ENCODE measurements around the gene R3HDM4. TPM values are rescaled to one million over a fixed set of nuclear protein-coding genes. Genes with fewer than 3 reads are reported as not detected.
A peak's percentile ranks its signal among the peaks of the same experiment; 100 is the strongest.
"Not testable (repeated sequence)": the region's sequence is repeated elsewhere in the genome, so short reads cannot be mapped to it uniquely, and the experiment has no call there.

Gene R3HDM4
- total RNA-seq, result 21.9 TPM
- long read RNA-seq, transcript R3HDM4-201 (8 exons, 1,815 nt), result major isoform, 14 of 19 reads
- long read RNA-seq, partial matches to known transcripts, result 0 of 19 reads
- long read RNA-seq, other reads (novel, unspliced or antisense), result 5 of 19 reads

DNA sequence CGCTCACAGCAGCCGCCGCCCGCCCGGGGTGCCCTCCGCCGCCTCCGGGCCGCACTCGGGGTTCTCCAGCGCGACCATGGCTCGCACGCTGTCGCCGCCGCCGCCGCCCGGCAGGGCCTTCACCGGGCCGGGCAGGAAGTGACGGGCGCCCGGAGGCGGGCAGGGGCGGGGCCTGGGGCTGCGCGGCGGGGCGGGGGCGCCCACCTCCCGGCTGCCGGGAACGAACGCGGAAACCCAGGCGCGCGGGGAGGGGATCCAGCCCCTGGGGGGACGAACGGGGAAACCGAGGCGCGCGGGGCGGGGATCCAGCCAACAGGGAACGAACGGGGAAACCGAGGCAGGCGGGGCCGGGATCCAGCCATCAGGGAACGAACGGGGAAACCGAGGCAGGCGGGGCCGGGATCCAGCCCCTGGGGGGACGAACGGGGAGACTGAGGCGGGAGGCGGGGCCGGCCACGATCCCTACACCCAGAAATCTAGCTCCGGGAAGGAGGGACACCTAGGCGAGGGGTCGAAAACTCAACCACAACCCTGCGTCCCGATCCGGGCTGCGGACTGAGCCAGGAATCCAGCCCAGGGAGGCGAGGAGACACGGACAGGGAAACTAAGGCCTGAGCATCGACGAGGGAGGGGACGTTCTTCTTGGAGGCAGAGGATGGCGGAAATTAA is at the start of gene R3HDM4:
Gene R3HDM4 (minus strand): TSS at position 140 of the 669 bp plus-strand sequence. CDS start 62 bp downstream, at position 78.
- intact Hi-C loops (cut with DNase I), result loop anchor here (5.0 kb wide), 1 partner anchor 41 kb away; no protein-coding TSS in a partner anchor
- ATAC-seq (peak; percentile 94), DNase-seq (ENCODE audit: missing footprints) (peak; percentile 92)

- ATAC-seq (no peak), DNase-seq (ENCODE audit: missing footprints) (no peak)
- intact Hi-C loops (cut with DNase I), result no loop called here
These were observed 49.0 kb upstream of the R3HDM4 start for GRCh38 chr19:961866-962620.

DNA sequence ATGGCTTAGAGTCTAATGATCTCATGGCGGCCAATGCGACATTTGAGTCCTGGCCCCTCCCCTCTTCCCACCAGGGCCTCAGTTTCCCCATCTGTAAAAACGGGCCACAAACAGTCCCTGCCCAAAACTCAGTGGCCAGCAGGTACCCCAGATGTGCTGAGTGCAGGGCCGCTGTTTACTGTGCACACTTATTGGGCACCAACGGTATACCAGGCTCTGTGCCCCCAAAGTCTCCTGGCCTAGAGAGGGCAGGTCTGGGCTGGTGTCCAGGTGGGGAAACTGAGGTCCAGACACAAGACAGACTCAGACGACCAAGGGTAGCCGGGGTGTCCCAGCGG is 47.6 kb upstream of the R3HDM4 start:
- DNase-seq (ENCODE audit: missing footprints), result no peak
- intact Hi-C loops (cut with DNase I), result no loop called here
- no peak for ATAC-seq

GRCh38 chr19:960020-960419 is 47.0 kb upstream of the R3HDM4 start:
- intact Hi-C loops (cut with DNase I), result no loop called here
- ATAC-seq, result no peak
- no peak for DNase-seq (ENCODE audit: missing footprints)

GRCh38 chr19:958967-959855 is 46.2 kb upstream of the R3HDM4 start:
- no peak for ATAC-seq
- DNase-seq (ENCODE audit: missing footprints), result no peak
- intact Hi-C loops (cut with DNase I), result no loop called here

DNA sequence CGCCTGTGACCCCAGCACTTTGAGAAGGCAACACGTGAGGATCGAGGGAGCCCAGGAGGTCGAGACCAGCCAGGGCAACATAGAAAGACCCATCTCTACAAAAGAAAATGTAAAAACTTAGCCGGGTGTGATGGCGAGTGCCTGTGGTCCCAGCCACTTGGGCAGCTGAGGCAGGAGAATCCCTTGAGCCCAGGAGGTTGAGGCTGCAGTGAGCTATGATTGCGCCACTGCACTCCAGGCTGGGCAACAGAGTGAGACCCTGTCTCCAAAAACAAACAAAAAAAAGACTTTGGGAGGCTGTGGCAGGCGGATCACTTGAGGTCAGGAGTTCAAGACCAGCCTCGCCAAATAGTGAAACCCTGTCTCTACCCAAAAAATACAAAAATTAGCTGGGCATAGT is 44.6 kb upstream of the R3HDM4 start:
- ATAC-seq; DNase-seq (ENCODE audit: missing footprints); intact Hi-C loops (cut with DNase I): not testable (repeated sequence)

DNA sequence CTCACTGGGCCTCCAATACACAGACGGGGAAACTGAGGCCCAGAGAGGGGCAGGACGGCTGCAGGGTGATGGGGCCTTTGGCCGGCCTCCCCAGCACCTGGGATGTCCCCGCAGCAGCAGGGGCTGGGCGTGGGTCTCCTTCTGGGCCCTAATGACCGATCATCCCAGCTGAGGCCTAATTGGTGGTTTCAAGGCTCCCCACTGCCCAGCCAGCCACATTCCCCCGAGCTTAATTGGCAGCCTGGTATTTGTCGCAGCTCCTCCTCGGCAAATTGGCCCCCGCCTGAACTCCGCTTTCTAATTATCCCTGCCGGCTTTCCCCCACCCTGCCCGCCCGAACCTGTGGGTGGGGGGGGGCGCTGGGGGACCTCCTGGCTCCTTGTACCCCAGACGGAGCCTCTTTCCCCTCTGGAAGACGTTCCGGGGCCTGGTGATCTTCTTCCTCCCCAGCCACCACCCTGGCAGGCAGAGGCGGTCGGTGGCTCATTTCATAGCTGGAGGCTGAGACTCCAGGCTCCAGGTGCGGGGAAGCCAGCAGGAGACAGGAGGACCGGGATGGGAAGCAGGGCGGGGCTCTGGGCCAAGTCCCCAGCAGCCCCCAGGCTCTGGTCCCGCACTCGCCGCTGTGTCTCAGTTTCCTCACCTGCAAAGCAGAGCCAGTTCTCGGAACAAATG is 43.9 kb upstream of the R3HDM4 start:
- no peak for ATAC-seq
- no peak for DNase-seq (ENCODE audit: missing footprints)
- intact Hi-C loops (cut with DNase I), result no loop called here

GRCh38 chr19:955803-956765 is 43.1 kb upstream of the R3HDM4 start:
- intact Hi-C loops (cut with DNase I), result no loop called here
- ATAC-seq (no peak), DNase-seq (ENCODE audit: missing footprints) (no peak)

DNA sequence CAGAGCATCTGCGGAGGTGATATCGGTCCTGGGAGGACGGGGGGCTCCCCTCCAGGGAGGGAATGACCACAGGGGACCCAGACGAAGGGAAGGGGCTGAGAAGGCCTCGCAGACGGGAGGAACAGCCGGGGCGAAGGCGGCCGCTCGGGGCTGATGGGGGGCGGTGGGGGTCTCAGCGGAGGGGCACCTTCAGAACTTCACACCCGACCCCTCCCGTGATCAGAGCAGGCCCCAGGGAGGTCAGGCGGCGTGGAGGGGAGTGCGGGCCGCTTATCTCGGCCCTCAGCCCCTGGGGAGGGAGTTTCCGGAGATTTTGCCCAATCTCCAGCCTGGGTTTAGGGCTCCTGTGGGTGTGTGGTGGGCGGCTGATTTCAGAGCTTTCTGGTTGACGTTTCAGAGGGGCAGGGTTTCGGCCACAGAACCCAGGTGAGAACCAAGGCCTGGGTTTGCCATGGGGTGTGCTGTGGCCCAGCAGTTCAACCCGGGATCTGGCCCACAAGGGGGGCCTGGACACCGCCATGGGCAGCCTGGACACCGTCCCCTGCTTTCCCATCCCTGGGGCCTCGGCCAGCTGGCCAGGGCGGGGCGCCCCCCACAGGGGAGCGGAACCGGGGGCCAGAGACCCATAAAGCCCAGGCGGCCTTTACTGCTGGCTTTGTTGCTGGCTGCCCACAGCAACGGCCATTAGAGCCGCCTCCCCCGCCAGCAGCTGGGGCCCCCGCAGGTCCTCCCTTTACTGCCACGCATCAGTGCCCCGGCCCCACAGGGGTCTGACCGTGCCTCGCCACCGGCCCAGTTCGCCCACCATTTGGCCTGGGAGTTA is 41.9 kb upstream of the R3HDM4 start:
- ATAC-seq, result no peak
- intact Hi-C loops (cut with DNase I), result no loop called here
- no peak for DNase-seq (ENCODE audit: missing footprints)

- intact Hi-C loops (cut with DNase I), result no loop called here
- no peak for ATAC-seq
These were observed 41.3 kb upstream of the R3HDM4 start for GRCh38 chr19:954272-954671.

GRCh38 chr19:953445-954271 is 40.6 kb upstream of the R3HDM4 start:
- ATAC-seq, result no peak
- DNase-seq (ENCODE audit: missing footprints), result no peak
- intact Hi-C loops (cut with DNase I), result no loop called here

More at GRCh38 chr19:954272-954671, 41.3 kb upstream of the R3HDM4 start:
- DNase-seq (ENCODE audit: missing footprints), result no peak

- intact Hi-C loops (cut with DNase I), result no loop called here
- no peak for ATAC-seq
- no peak for DNase-seq (ENCODE audit: missing footprints)
These were observed 39.8 kb upstream of the R3HDM4 start for GRCh38 chr19:952680-953444.

GRCh38 chr19:952049-952679 is 39.1 kb upstream of the R3HDM4 start:
- DNase-seq (ENCODE audit: missing footprints) (no peak), ATAC-seq (no peak)

GRCh38 chr19:950352-951066 is 37.5 kb upstream of the R3HDM4 start:
- DNase-seq (ENCODE audit: missing footprints) (no peak), ATAC-seq (no peak)
- intact Hi-C loops (cut with DNase I), result no loop called here

More at GRCh38 chr19:952049-952679, 39.1 kb upstream of the R3HDM4 start:
- intact Hi-C loops (cut with DNase I), result no loop called here

Measured in Right ventricle myocardium inferior (tissue), 1 donor.